HPDE6-E6E7 (cell line): ENCODE data around the gene WAC.
"Not testable (repeated sequence)": the region's sequence is repeated elsewhere in the genome, so short reads cannot be mapped to it uniquely, and the experiment has no call there.

Experiments
- DNase-seq: peaks from one replicate; pipeline ENCODE4 v3.0.0; 2011; ENCODE audit warnings: missing footprints; ENCODE audit errors: extremely low spot score

The WAC gene

GRCh38 chr10:28566458-28567015, 33.6 kb downstream of the WAC start:
- no peak for DNase-seq

- no peak for DNase-seq
Measured at GRCh38 chr10:28569506-28570159, 36.7 kb downstream of the WAC start.

GRCh38 chr10:28570598-28570997, 37.7 kb downstream of the WAC start:
- DNase-seq, result no peak

GRCh38 chr10:28571265-28571664, 38.3 kb downstream of the WAC start:
- no peak for DNase-seq

- DNase-seq, result not testable (repeated sequence)
Measured at GRCh38 chr10:28574214-28574613, 41.3 kb downstream of the WAC start.

GRCh38 chr10:28575852-28576251, 42.9 kb downstream of the WAC start:
- DNase-seq, result no peak

GRCh38 chr10:28577506-28577905, 44.6 kb downstream of the WAC start:
- no peak for DNase-seq

GRCh38 chr10:28578454-28578853, 45.5 kb downstream of the WAC start:
- DNase-seq, result no peak

GRCh38 chr10:28580825-28581224, 47.9 kb downstream of the WAC start:
- DNase-seq, result no peak

GRCh38 chr10:28581916-28582315, 49.0 kb downstream of the WAC start:
- DNase-seq, result no peak

GRCh38 chr10:28585076-28585475, 52.2 kb downstream of the WAC start:
- DNase-seq, result no peak

GRCh38 chr10:28586176-28586575, 53.3 kb downstream of the WAC start:
- DNase-seq, result no peak

- DNase-seq, result no peak
Measured at GRCh38 chr10:28587270-28587969, 54.5 kb downstream of the WAC start.

GRCh38 chr10:28587970-28588290, 55.0 kb downstream of the WAC start:
- DNase-seq, result no peak

- DNase-seq, result peak; percentile 14
Measured at GRCh38 chr10:28592953-28593352, 60.0 kb downstream of the WAC start.

- no peak for DNase-seq
Measured at GRCh38 chr10:28593811-28594210, 60.9 kb downstream of the WAC start.

- DNase-seq, result no peak
Measured at GRCh38 chr10:28594406-28594805, 61.5 kb downstream of the WAC start.

GRCh38 chr10:28595613-28596012, 62.7 kb downstream of the WAC start:
- no peak for DNase-seq

- no peak for DNase-seq
Measured at GRCh38 chr10:28600056-28600455, 67.1 kb downstream of the WAC start.

- DNase-seq, result no peak
Measured at GRCh38 chr10:28601012-28601411, 68.1 kb downstream of the WAC start.

- DNase-seq, result no peak
Measured at GRCh38 chr10:28604567-28605536, 71.9 kb downstream of the WAC start.

GRCh38 chr10:28606568-28606967, 73.7 kb downstream of the WAC start:
- DNase-seq, result no peak
